NCI-H1092 treated with DMSO at 0.1 percent for 48 hours (cell line): Measurements from ENCODE around the gene CXCL14.
"Not testable (repeated sequence)": the region's sequence is repeated elsewhere in the genome, so short reads cannot be mapped to it uniquely, and the experiment has no call there.

Experiments
- DNase-seq: peaks from one replicate; lab custom pipeline; 2025; lab: John Stamatoyannopoulos, UW

The CXCL14 gene

GRCh38 chr5:135543001-135543484, 35.7 kb downstream of the CXCL14 start:
- no peak for DNase-seq

GRCh38 chr5:135541807-135542502, 36.8 kb downstream of the CXCL14 start:
- no peak for DNase-seq

- DNase-seq, result no peak
These were observed 39.3 kb downstream of the CXCL14 start for GRCh38 chr5:135539430-135540005.

- no peak for DNase-seq
These were observed 40.5 kb downstream of the CXCL14 start for GRCh38 chr5:135538261-135538660.

GRCh38 chr5:135537745-135538144, 41.0 kb downstream of the CXCL14 start:
- no peak for DNase-seq

- no peak for DNase-seq
These were observed 41.5 kb downstream of the CXCL14 start for GRCh38 chr5:135537271-135537670.

- DNase-seq, result no peak
These were observed 42.7 kb downstream of the CXCL14 start, which contains the start of gene NEUROG1 for GRCh38 chr5:135535820-135536801. Gene NEUROG1, minus strand, starts transcription at chr5:135535964. Its CDS starts 274 bp downstream, at chr5:135535690.

GRCh38 chr5:135535420-135535819, 43.4 kb downstream of the CXCL14 start:
- no peak for DNase-seq

GRCh38 chr5:135534609-135535419, 44.0 kb downstream of the CXCL14 start:
- no peak for DNase-seq

- DNase-seq, result no peak
These were observed 45.0 kb downstream of the CXCL14 start for GRCh38 chr5:135533794-135534193.

GRCh38 chr5:135533334-135533733, 45.5 kb downstream of the CXCL14 start:
- DNase-seq, result no peak

GRCh38 chr5:135529576-135529975, 49.2 kb downstream of the CXCL14 start:
- not testable (repeated sequence) for DNase-seq

GRCh38 chr5:135526924-135527323, 51.9 kb downstream of the CXCL14 start:
- no peak for DNase-seq

GRCh38 chr5:135521964-135522363, 56.8 kb downstream of the CXCL14 start:
- no peak for DNase-seq
